Right atrium auricular region (tissue), 2 donors: ENCODE measurements around the gene GPC1. TPM values are rescaled to one million over a fixed set of nuclear protein-coding genes. Genes with fewer than 3 reads are reported as not detected.

Source experiments
- DNase-seq: peaks from one replicate; pipeline ENCODE4 v3.0.0-alpha.2; 2019; ENCODE audit warnings: low spot score
- H3K27ac ChIP-seq, 2 donors: fragments of 200-600 bp; sonication (generic); 1 replicate in 1 of 2; 2 replicates in 1 of 2; pipeline ENCODE4 v1.5.1; 2016 to 2019
- H3K27me3 ChIP-seq, 2 donors: fragments of 200-600 bp; sonication (generic); one replicate each; pipeline versions ENCODE4 v1.5.1 to v1.6.0; 2017 to 2019
- H3K36me3 ChIP-seq: fragments of 200-600 bp; sonication (generic); one replicate; pipeline ENCODE4 v1.5.1; 2016
- H3K4me1 ChIP-seq, 2 donors: fragments of 200-600 bp; sonication (generic); one replicate each; pipeline versions ENCODE4 v1.5.1 to v1.6.0; 2017 to 2019
- H3K4me3 ChIP-seq, 2 donors: fragments of 200-600 bp; sonication (generic); 1 replicate in 1 of 2; 2 replicates in 1 of 2; pipeline ENCODE4 v1.5.1; 2017 to 2019; ENCODE audit warnings: mild to moderate bottlenecking in 1 of 2, moderate library complexity in 1 of 2
- H3K9me3 ChIP-seq, 2 donors: fragments of 200-600 bp; sonication (generic); one replicate each; pipeline ENCODE4 v1.5.1; 2019
- CTCF ChIP-seq, 2 donors: fragments of 200-600 bp; sonication (generic); IDR thresholded peaks; one replicate each; pipeline ENCODE4 v1.5.1; 2019; ENCODE audit warnings: antibody characterized with exemption in 2 of 2
- microRNA counts, 2 donors: library from miRNA; unstranded; fragments of <30 nt; microRNA quantifications; one replicate each; lab custom pipeline; 2016 to 2017
- microRNA-seq, 2 donors: library from miRNA; unstranded; fragments of <30 nt; microRNA quantifications; one replicate each; pipeline ENCODE4, GENCODE V29; 2016 to 2017; ENCODE audit warnings: borderline number of aligned reads in 2 of 2, borderline replicate concordance in 1 of 2
- total RNA-seq, 2 donors: library from RNA; depleted of rRNA; stranded (reverse); fragments of >200 nt; gene quantifications; one replicate each; pipeline ENCODE4 v1.1.0, GENCODE V29; 2016

GPC1 gene
- total RNA-seq, 2 donors from 2014 or later = 77.4 to 103 TPM

- Histone ChIP-seq H3K4me1 (peaks cover 0 to 9% of the 10 kb centered on the region in 2 donors), H3K27me3 (no peaks in the 10 kb centered on the region), H3K27ac (no peak overlapping the region), H3K36me3 (no peaks in the 10 kb centered on the region), H3K4me3 (no peak overlapping the region), H3K9me3 (no peaks in the 10 kb centered on the region)
- peak; percentile 21 for DNase-seq
- no peak for TF ChIP-seq CTCF (IDR thresholded peaks at IDR 0.05)
These were observed 76.6 kb downstream of the GPC1 start for GRCh38 chr2:240512109-240512485.

DNA sequence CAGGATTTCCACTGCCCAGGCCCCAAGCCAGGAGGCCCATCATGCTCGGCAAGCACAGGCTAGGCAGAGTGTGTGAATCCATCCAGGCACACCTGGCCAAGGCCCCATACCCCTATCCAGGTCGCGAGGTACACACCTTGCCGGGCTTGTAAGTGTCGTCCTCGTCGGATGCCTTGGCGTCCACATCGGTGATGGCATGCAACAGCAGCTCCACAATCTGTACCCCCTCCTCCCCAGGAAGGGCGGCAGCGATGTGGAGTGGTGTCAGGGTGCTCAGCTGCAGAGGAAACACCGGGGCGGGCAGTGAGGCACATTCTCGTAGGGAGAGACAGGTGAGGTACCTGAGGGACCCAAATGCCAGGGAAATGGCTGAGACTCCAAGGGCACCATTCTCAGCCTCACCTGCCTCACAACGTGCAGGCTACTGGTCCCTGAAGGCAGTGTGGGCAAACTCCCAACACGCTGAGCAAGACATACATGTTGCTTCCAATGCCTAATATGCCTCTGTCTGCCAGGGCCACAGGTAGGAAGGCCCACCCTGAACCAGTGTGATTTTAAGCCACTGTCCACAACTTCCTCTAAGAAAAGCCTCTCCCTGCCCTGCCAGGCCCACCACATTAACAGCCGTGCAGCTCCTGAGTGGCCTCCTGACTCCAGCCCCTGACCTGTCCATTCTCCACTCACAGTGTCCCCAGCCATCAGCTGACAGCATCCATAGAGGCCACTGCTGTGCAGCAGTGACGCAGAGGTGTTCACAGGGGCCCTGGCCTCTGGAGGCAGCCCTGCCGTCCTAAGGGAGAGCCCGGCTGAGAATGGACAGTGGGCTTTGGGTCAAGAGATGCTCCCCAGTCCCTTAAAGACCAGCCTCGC, 77.4 kb downstream of the GPC1 start:
- Histone ChIP-seq H3K27ac (no peak overlapping the region), H3K9me3 (no peaks in the 10 kb centered on the region), H3K36me3 (no peaks in the 10 kb centered on the region), H3K27me3 (no peaks in the 10 kb centered on the region), H3K4me3 (no peak overlapping the region), H3K4me1 (peaks cover 0 to 9% of the 10 kb centered on the region in 2 donors)
- DNase-seq = no peak
- TF ChIP-seq CTCF (IDR thresholded peaks at IDR 0.05) = no peak

DNA sequence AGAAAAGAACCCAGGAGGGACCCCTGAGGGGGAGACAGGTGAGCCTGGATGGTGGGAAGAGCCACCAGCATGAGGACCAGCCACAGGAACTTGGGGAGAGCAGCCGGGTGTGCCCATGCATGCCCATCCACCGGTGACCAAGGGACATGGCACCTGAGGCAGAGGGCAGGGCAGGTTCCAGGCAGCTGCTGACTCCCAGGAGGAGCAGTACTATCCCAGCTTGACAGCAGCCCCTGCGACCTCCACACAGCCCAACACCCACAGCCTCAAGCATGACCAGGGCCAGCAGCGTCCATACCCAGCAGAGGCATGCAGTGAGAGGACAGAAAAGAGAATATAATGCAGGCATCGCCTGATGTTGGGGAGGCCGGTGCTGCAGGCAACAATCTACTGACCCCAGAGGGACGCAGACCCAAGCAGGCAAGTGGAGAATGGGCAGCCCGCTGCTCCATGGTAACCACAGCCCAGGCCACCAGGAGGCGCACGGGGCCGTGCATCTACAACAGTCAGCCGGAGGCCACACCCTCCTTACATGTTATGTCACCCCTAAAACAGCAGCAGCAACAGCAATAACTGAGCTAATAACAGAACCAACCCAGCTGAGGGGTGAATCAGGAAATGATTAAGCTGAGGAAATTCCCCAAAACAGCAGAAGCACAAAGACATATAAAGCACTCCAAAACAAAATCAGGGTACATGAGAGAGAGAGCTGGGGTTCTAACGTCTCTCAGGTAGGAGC, 78.3 kb downstream of the GPC1 start:
- H3K27me3 ChIP-seq = no peaks in the 10 kb centered on the region
- no peaks in the 10 kb centered on the region for H3K36me3 ChIP-seq
- no peak overlapping the region for H3K27ac ChIP-seq
- peak; percentile 85 for DNase-seq
- TF ChIP-seq CTCF (IDR thresholded peaks at IDR 0.05) = peak; percentile 64 to 86
- H3K9me3 ChIP-seq = no peaks in the 10 kb centered on the region
- H3K4me3 ChIP-seq = no peak overlapping the region
- H3K4me1 ChIP-seq = peaks cover 0 to 9% of the 10 kb centered on the region in 2 donors

- no peak for TF ChIP-seq CTCF (IDR thresholded peaks at IDR 0.05)
- no peak for DNase-seq
- Histone ChIP-seq H3K27me3 (no peaks in the 10 kb centered on the region), H3K4me1 (peaks cover 0 to 14% of the 10 kb centered on the region in 2 donors), H3K4me3 (no peak overlapping the region), H3K9me3 (no peaks in the 10 kb centered on the region), H3K36me3 (no peaks in the 10 kb centered on the region), H3K27ac (no peak overlapping the region)
These were observed 79.2 kb downstream of the GPC1 start for GRCh38 chr2:240514631-240515030.

DNA sequence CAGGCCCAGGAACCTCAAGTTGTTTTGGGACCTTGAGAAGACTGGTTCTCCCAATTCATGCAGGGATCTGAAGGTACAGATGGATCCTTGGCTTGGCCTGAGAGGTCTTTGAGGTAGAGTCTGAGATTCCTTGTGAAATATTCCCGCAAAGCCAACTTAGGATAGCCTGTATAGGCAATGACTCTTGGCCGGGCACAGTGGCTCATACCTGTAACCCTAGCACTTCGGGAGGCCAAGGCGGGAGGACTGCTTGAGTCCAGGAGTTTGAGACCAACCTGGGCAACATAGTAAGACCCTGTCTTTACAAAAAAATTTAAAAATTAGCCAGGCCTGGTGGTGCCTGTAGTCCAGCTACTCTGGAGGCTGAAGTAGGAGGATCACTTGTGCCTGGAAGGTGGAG, 81.9 kb downstream of the GPC1 start:
- no peak overlapping the region for H3K27ac ChIP-seq
- no peak for DNase-seq
- TF ChIP-seq CTCF (IDR thresholded peaks at IDR 0.05) = no peak
- no peaks in the 10 kb centered on the region for H3K9me3 ChIP-seq
- H3K27me3 ChIP-seq = no peaks in the 10 kb centered on the region
- no peak overlapping the region for H3K4me3 ChIP-seq
- no peaks in the 10 kb centered on the region for H3K36me3 ChIP-seq
- H3K4me1 ChIP-seq = peaks cover 0 to 22% of the 10 kb centered on the region in 2 donors

MicroRNA genes within 50 kb of the gene (microRNA counts, 767-probe panel; counts per million panel counts)
- microRNA hsa-miR-149-5p (lab: Ali Mortazavi, UCI) = 2,658 to 5,332 counts per million in 2 donors

Small RNAs within 50 kb of the gene (microRNA-seq; reads per million reads assigned to microRNA genes)
- 357 to 901 reads per million in 2 donors for gene MIR149

Other genes with a start within 250 kb of the GPC1 start
- 1 to 10 TPM; 3.7 to 7.9 TPM for gene ANKMY1, start 122.3 kb downstream of the GPC1 start, total RNA-seq
- gene DUSP28, start 124.7 kb downstream of the GPC1 start, total RNA-seq = 10 to 100 TPM; 12.0 to 17.5 TPM
- gene RNPEPL1, start 132.8 kb downstream of the GPC1 start, total RNA-seq = 10 to 100 TPM; 62.0 to 76.3 TPM
- gene CAPN10, start 151.1 kb downstream of the GPC1 start, total RNA-seq = 10 to 100 TPM; 14.1 to 14.6 TPM
- under 1 TPM; 0.56 to 0.86 TPM for gene GPR35, start 189.8 kb downstream of the GPC1 start, total RNA-seq
- gene AQP12B, start 247.2 kb downstream of the GPC1 start, total RNA-seq = not detected